A375 (cell line): ENCODE measurements around the gene CFC1B. TPM values are rescaled to one million over a fixed set of nuclear protein-coding genes. Genes with fewer than 3 reads are reported as not detected.

Source experiments
- small RNA-seq: library from RNA; depleted of rRNA; stranded (forward); fragments of <200 nt; gene quantifications from one replicate; pipeline ENCODE3, GENCODE V24; 2014
- total RNA-seq: library from RNA; depleted of rRNA; stranded (reverse); fragments of >200 nt; shearing (Covaris generic); gene quantifications from 2 replicates; pipeline ENCODE4 v1.2.3, GENCODE V29; 2014; rRNA removed

The CFC1B gene
- not detected in 2 replicates for total RNA-seq

DNA sequence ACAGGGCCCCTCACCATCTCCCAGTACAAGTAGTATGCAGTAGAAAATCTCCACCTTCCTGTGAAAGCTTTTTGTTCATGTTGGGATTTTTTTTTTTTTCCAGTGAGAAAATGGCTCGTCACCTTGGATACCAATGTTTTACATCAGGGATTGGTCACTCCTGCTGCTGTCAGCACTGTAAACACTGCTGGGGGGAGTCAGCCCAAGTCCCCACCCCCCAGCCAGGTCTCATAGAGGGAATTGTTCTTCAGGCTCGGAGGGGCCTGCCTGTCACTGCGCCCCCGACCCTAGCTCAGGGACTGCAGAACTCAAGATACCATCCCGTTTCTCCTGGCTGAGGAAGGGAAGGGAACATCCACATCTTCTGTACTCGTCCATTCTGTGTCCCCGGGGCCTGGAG lies at the start of gene CFC1B:
Gene CFC1B (plus strand): TSS at position 231 of the 400 bp plus-strand sequence. CDS start 263 bp downstream, outside the sequence.

DNA sequence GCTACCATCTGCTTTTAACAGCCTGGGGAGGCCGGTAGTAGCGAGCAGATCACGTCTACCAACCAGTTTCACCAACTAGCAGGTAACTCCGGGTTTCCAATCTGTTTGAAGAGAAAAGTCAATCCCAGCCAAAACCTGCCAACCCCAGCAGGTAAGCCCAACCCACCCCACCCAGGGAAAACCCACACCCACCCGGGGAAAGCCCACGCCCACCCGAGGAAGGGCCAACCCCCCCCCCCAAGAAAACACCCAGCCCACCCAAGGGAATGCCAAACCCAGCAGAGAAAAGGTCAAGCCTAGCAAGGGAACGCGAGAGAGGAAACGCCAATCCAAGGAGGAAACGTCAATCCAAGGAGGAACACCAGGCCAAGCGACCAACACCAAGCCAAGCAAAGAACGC lies 11.8 kb upstream of the CFC1B start, which contains the start of gene POTEI:
Gene POTEI (minus strand): TSS at position 101 of the 400 bp plus-strand sequence. CDS start 93 bp downstream, at position 8.

Small RNAs within 50 kb of the gene (small RNA-seq; reads per million reads assigned to genes)
- gene RF00017 (not detected), gene RNU6-473P (not detected)

Other genes starting within 250 kb of the CFC1B start
- 173 and 182 TPM in 2 replicates for gene IMP4, start 178.3 kb upstream of the CFC1B start, total RNA-seq
- gene PTPN18, start 165.2 kb upstream of the CFC1B start, total RNA-seq = 13.9 and 16.3 TPM in 2 replicates
- gene POTEI, start 11.9 kb upstream of the CFC1B start, total RNA-seq = 2.8 and 3.1 TPM in 2 replicates
- not detected in 2 replicates for gene CFC1, start 78.4 kb downstream of the CFC1B start, total RNA-seq
- 0.03 and 0.19 TPM in 2 replicates for gene POTEJ, start 90.2 kb downstream of the CFC1B start, total RNA-seq
- gene GPR148, start 207.8 kb downstream of the CFC1B start, total RNA-seq = not detected in 2 replicates
- not detected in 2 replicates for gene AMER3, start 234.3 kb downstream of the CFC1B start, total RNA-seq